BJ (cell line): ENCODE data around the gene PDGFD. TPM values are rescaled to one million over a fixed set of nuclear protein-coding genes. Genes with fewer than 3 reads are reported as not detected.

Experiments
- CTCF ChIA-PET: fragments of 350-600 bp; formaldehyde crosslinking; extraction: SDS; loops from one replicate; lab custom pipeline; 2021; ENCODE audit warnings: antibody characterized with exemption, inconsistent platforms; lab: Yijun Ruan, JAX
- POLR2A ChIA-PET: fragments of 300-600 bp; sonication (Branson Sonifier 250); formaldehyde crosslinking; extraction: SDS; loops from one replicate; lab custom pipeline; 2021; ENCODE audit warnings: antibody characterized with exemption; lab: Charles Lee
- DNase-seq: peaks from one replicate; pipeline ENCODE4 v3.0.0-alpha.2; 2011; ENCODE audit warnings: low read depth
- H3K27me3 ChIP-seq: 2 replicates; pipeline ENCODE4 v1.6.0; 2011; ENCODE audit warnings: low read length; ENCODE audit not compliant: control insufficient read depth, insufficient read depth
- H3K36me3 ChIP-seq: 2 replicates; pipeline ENCODE4 v1.5.1; 2011; ENCODE audit warnings: low read length; ENCODE audit not compliant: control insufficient read depth, insufficient read depth
- H3K4me3 ChIP-seq: 2 replicates; pipeline ENCODE4 v1.5.1; 2011; ENCODE audit warnings: low read depth, mild to moderate bottlenecking, control low read depth, low read length
- CTCF ChIP-seq: IDR thresholded peaks from 2 replicates; pipeline ENCODE4 v1.5.1; 2011; ENCODE audit warnings: low read depth, mild to moderate bottlenecking, control low read depth, inconsistent platforms, low read length, moderate library complexity; ENCODE audit not compliant: insufficient read depth
- polyA plus RNA-seq: library from polyadenylated mRNA; depleted of rRNA; stranded (reverse); fragments of >200 nt; gene quantifications from 2 replicates; pipeline ENCODE4 v1.2.3, GENCODE V29; 2011

Gene PDGFD
- polyA plus RNA-seq, 1 experiment, result 0.72 TPM

GRCh38 chr11:104146943-104147342, 17.0 kb downstream of the PDGFD start:
- DNase-seq, result no peak
- no peak for TF ChIP-seq CTCF
- ChIA-PET POLR2A (no interaction called here), CTCF (interaction anchor here (0.9 kb wide), 1 partner anchor 102 kb away, joined by 3 read pairs; no protein-coding TSS in a partner anchor)
- H3K27me3 ChIP-seq, result no peaks in the 10 kb centered on the region
- H3K36me3 ChIP-seq, result no peaks in the 10 kb centered on the region
- no peak overlapping the region for H3K4me3 ChIP-seq

GRCh38 chr11:104146421-104146820, 17.5 kb downstream of the PDGFD start:
- Histone ChIP-seq H3K27me3 (no peaks in the 10 kb centered on the region), H3K4me3 (no peak overlapping the region), H3K36me3 (no peaks in the 10 kb centered on the region)
- DNase-seq, result peak; percentile 68
- CTCF ChIA-PET, result interaction anchor here (0.9 kb wide), 1 partner anchor 103 kb away, joined by 3 read pairs; no protein-coding TSS in a partner anchor
- TF ChIP-seq CTCF, result no peak
- POLR2A ChIA-PET, result no interaction called here

- Histone ChIP-seq H3K27me3 (no peaks in the 10 kb centered on the region), H3K4me3 (no peak overlapping the region), H3K36me3 (no peaks in the 10 kb centered on the region)
- no peak for TF ChIP-seq CTCF
- DNase-seq, result no peak
- ChIA-PET CTCF (interaction anchor here (1.2 kb wide), 2 partner anchors 9 to 14 kb away, joined by 3 read pairs; no protein-coding TSS in a partner anchor), POLR2A (no interaction called here)
Observed at GRCh38 chr11:104145062-104145461, 18.9 kb downstream of the PDGFD start.

- Histone ChIP-seq H3K27me3 (no peaks in the 10 kb centered on the region), H3K36me3 (no peaks in the 10 kb centered on the region), H3K4me3 (no peak overlapping the region)
- no peak for TF ChIP-seq CTCF
- ChIA-PET POLR2A (no interaction called here), CTCF (no interaction called here)
- no peak for DNase-seq
Observed at GRCh38 chr11:104142698-104143097, 21.2 kb downstream of the PDGFD start.

- POLR2A ChIA-PET, result no interaction called here
- TF ChIP-seq CTCF, result no peak
- Histone ChIP-seq H3K27me3 (no peaks in the 10 kb centered on the region), H3K36me3 (no peaks in the 10 kb centered on the region), H3K4me3 (no peak overlapping the region)
- CTCF ChIA-PET, result no interaction called here
- DNase-seq, result no peak
Observed at GRCh38 chr11:104136861-104137260, 27.1 kb downstream of the PDGFD start.
